Measurements from ENCODE around the gene RIMS3. TPM values are rescaled to one million over a fixed set of nuclear protein-coding genes. Genes with fewer than 3 reads are reported as not detected.
"Not testable (repeated sequence)": the region's sequence is repeated elsewhere in the genome, so short reads cannot be mapped to it uniquely, and the experiment has no call there.

The RIMS3 gene
- total RNA-seq, 1 donor from 2014 or later = 26.0 TPM

DNA sequence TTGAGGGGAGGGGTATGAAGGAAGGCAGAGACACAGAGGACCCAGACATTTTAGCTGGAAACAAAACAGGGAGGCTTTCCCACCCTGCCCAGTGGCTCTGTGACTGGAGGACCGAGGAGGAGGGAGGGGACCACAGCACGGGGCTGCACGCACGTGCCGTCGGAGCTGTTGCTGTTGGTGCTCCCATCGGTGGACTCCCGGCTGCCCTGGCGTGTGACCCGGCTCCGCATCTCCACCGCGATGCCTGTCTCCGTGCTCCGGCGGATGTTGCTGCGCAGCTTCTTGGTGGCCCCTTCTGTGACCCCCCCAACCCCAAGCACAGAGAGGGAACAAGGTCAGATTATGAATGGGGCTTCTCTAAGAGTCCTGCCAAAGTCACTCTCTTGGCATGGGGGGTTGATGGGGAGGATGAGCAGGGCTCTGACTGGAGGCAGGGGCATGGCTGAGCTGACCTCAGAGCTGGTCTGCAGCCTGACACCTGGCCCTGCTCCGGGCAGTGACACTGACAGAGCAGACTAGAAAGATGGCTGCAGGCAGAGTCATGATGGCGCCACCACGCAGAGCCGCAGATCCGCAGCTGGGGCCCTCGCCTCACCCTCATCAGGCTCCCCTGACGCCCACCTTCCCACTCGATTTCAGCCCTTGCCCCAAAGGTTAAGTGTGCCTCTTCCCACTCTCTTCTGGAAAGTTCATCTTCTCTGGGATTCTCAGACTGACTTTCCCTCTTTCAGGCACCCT lies 29.6 kb downstream of the RIMS3 start:
- Mint-ChIP-seq H3K4me1 (ENCODE audit: low read depth) (peaks cover 8% of the 10 kb centered on the region), H3K4me3 (ENCODE audit: unreplicated experiment) (no peak overlapping the region), H3K9me3 (ENCODE audit: low read depth) (no peaks in the 10 kb centered on the region), H3K27ac (ENCODE audit: unreplicated experiment) (peak overlapping the region; percentile 12), H3K36me3 (ENCODE audit: low read depth) (peaks cover 16% of the 10 kb centered on the region), H3K27me3 (ENCODE audit: low read depth) (no peaks in the 10 kb centered on the region)
- TF ChIP-seq, protein P1, sequence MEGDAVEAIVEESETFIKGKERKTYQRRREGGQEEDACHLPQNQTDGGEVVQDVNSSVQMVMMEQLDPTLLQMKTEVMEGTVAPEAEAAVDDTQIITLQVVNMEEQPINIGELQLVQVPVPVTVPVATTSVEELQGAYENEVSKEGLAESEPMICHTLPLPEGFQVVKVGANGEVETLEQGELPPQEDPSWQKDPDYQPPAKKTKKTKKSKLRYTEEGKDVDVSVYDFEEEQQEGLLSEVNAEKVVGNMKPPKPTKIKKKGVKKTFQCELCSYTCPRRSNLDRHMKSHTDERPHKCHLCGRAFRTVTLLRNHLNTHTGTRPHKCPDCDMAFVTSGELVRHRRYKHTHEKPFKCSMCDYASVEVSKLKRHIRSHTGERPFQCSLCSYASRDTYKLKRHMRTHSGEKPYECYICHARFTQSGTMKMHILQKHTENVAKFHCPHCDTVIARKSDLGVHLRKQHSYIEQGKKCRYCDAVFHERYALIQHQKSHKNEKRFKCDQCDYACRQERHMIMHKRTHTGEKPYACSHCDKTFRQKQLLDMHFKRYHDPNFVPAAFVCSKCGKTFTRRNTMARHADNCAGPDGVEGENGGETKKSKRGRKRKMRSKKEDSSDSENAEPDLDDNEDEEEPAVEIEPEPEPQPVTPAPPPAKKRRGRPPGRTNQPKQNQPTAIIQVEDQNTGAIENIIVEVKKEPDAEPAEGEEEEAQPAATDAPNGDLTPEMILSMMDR (IDR thresholded peaks at IDR 0.05) = no peak
- peak; percentile 90 for DNase-seq (ENCODE audit: low spot score)

DNA sequence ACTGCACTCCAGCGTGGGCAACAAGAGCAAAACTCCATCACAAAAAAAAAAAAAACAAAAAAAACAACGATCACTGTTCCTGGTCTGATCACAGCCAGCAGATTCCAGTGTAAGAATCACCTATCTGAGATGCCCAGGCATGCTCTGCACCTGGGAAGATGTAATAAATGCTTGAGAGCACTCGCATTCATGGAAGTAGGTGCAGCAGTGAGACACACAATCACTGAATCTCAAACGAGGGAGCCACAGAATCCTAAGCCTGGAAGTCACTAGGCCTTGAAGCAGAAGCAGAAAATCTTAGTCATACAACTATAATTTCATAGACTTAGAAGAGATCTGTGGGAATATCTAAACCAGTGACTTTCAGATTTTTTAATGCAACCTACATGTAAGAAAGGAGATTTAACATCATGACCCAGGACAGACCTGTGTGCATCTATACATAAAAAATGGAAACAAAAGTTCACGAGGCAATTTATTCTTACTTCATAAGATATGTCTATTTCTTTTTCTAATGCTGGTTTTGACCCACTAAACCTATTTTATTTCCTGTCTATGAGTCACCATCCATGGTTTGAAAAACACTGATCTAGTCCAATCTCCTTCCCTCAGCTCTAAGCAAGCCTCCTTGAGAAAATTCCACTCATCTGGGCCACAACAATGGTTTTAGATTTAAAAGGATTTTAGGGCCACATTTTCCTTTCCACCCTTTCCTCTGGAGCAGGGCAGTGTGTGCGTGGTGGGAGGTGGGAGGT lies 30.4 kb downstream of the RIMS3 start:
- peak overlapping the region; percentile 82 for H3K27ac Mint-ChIP-seq (ENCODE audit: unreplicated experiment)
- no peak for DNase-seq (ENCODE audit: low spot score)

DNA sequence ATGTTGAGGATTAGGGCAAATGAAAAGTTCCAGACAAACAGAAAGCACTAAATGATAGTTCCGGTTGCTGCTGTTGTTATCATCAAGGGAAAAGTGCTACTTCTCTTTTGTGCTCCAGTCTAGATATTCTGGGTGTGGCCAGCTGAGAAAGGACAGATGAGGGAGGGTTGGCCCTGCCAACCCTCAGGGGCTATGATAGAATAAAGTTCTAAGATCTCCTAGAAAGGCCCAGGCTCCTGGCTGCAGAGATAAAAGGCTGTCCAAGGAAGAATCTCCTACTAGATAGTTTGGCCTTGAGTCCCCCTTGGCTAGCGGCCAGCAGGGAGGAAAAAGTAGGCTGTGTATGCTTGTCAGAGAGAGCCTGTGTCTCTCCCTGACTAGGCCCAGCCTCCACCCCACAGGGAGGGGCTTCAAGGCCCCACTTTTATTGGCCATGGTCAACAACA lies 31.5 kb downstream of the RIMS3 start:
- Mint-ChIP-seq H3K9me3 (ENCODE audit: low read depth) (no peaks in the 10 kb centered on the region), H3K4me3 (ENCODE audit: unreplicated experiment) (no peak overlapping the region), H3K4me1 (ENCODE audit: low read depth) (peaks cover 8% of the 10 kb centered on the region), H3K36me3 (ENCODE audit: low read depth) (peaks cover 8% of the 10 kb centered on the region), H3K27ac (ENCODE audit: unreplicated experiment) (no peak overlapping the region), H3K27me3 (ENCODE audit: low read depth) (no peaks in the 10 kb centered on the region)
- TF ChIP-seq, protein P1 (IDR thresholded peaks at IDR 0.05) = no peak
- peak; percentile 15 for DNase-seq (ENCODE audit: low spot score)

More for the DNA sequence above, 30.4 kb downstream of the RIMS3 start:
- H3K4me1 Mint-ChIP-seq (ENCODE audit: low read depth) = peaks cover 8% of the 10 kb centered on the region
- peaks cover 9% of the 10 kb centered on the region for H3K36me3 Mint-ChIP-seq (ENCODE audit: low read depth)
- no peaks in the 10 kb centered on the region for H3K27me3 Mint-ChIP-seq (ENCODE audit: low read depth)
- no peaks in the 10 kb centered on the region for H3K9me3 Mint-ChIP-seq (ENCODE audit: low read depth)
- H3K4me3 Mint-ChIP-seq (ENCODE audit: unreplicated experiment) = no peak overlapping the region
- TF ChIP-seq, protein P1 (IDR thresholded peaks at IDR 0.05) = no peak

DNA sequence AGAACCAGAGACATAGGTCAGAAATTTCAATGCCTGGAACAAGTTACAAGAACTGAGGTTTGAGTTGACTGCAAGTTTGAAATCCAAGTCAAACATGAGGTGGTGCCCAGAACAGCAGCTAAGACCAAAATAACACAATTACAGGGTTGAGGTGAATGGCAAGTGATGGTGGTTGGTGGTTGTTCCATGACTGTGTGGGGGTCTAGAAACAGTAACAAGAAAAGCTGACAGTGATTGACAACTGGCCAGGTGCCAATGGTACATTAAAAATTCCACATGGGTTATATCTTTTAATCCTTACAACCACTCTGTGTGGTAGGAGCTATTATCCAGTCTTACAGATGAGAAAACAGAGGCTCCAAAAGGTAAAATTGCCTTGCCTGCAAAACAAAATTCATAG lies 32.0 kb downstream of the RIMS3 start:
- Mint-ChIP-seq H3K4me1 (ENCODE audit: low read depth) (peaks cover 8% of the 10 kb centered on the region), H3K27me3 (ENCODE audit: low read depth) (no peaks in the 10 kb centered on the region), H3K9me3 (ENCODE audit: low read depth) (no peaks in the 10 kb centered on the region), H3K27ac (ENCODE audit: unreplicated experiment) (no peak overlapping the region), H3K36me3 (ENCODE audit: low read depth) (peaks cover 8% of the 10 kb centered on the region), H3K4me3 (ENCODE audit: unreplicated experiment) (no peak overlapping the region)
- TF ChIP-seq, protein P1 (IDR thresholded peaks at IDR 0.05) = no peak
- DNase-seq (ENCODE audit: low spot score) = no peak

DNA sequence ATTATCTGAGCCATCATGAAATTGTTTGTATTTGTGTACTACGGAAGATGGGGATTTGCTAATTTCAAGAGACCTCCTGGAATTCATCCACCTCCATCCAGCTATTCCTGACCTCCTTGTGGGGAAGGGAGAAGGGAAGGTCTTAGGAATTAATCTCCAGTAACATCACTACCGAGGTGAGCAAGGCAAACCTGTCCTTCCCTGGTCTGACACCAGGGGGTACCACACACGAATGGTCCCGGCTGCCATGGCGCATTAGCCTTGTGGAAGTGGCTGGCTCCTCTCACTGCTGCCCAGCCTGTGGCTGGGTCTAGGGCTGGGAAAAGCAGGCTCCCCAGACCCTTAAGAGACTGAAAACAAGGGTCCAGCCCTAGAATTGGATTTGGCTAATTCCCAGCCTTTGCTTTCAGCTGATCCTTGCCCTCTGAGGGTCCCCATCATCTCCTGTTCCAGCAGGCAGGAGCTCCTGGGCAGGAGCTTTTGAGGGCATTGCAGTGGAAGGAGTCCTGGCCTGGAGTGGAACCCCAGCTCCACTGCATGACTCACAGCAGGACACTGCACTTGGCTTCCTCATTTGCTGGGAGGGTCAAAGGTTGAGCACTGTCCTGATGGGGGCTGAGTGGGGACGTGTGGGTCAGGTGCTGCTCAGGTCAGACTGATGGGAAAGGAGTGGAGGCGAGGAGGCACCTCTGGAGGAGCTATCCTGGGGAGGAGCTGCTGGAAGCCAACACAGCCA lies 34.8 kb downstream of the RIMS3 start:
- TF ChIP-seq, protein P1 (IDR thresholded peaks at IDR 0.05) = peak; percentile 61
- Mint-ChIP-seq H3K27ac (ENCODE audit: unreplicated experiment) (no peak overlapping the region), H3K4me3 (ENCODE audit: unreplicated experiment) (no peak overlapping the region), H3K9me3 (ENCODE audit: low read depth) (no peaks in the 10 kb centered on the region), H3K27me3 (ENCODE audit: low read depth) (no peaks in the 10 kb centered on the region), H3K4me1 (ENCODE audit: low read depth) (peaks cover 14% of the 10 kb centered on the region), H3K36me3 (ENCODE audit: low read depth) (peaks cover 12% of the 10 kb centered on the region)
- DNase-seq (ENCODE audit: low spot score) = no peak

DNA sequence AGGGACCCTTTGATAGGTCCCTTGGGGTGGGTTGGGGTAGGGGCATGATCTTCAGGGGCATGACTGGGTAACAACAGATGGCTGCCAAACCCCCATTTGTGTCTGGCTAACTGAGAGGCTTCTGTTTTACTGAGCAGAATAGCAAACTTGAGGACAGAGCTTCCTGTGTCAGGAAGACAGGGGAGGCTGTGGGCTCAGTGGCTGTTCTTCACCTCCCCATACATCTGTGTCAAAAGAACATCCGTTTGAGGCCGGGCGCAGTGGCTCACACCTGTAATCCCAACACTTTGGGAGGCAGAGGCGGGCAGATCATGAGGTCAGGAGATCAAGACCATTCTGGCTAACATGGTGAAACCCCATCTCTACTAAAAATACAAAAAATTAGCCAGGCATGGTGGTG lies 35.9 kb downstream of the RIMS3 start:
- H3K4me3 Mint-ChIP-seq (ENCODE audit: unreplicated experiment); H3K9me3 Mint-ChIP-seq (ENCODE audit: low read depth); H3K27ac Mint-ChIP-seq (ENCODE audit: unreplicated experiment); DNase-seq (ENCODE audit: low spot score); H3K27me3 Mint-ChIP-seq (ENCODE audit: low read depth); H3K36me3 Mint-ChIP-seq (ENCODE audit: low read depth): not testable (repeated sequence)
- peaks cover 12% of the 10 kb centered on the region for H3K4me1 Mint-ChIP-seq (ENCODE audit: low read depth)
